A204.1 (cell line): ENCODE measurements around the gene PLA2G2F.

Experiments
- FAIRE-seq: peaks from 2 replicates; lab custom pipeline; 2012; peaks lifted over from hg19 to GRCh38; lab: Jason Lieb, UNC

Gene PLA2G2F

DNA sequence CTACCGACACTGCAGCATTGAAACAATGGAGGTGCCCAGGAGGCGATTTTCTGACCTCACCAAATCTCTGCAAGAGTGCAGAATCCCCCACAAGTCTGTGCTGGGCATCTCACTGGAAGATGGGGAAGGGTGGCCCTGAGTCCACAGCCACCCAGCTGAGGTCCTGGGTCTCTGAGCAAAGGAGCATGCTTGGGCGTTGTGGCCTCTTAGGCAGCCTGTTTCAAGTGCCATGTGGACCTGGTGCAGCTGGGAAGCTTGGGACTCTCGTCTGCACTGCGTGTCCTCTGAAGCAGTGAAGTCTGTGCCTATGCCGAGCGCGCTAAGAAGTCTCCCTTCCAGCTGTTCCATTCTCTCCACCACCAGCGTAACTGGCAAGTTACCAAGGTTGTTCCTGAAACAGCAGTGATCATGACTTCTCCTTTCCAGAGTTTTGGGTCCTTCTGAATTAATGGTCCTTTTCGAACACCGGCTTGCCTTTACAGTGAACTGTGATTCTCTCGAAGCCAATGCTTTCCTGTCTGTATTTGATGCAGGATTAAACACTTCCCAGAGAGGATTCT, 52.2 kb downstream of the PLA2G2F start:
- FAIRE-seq, result no peak

DNA sequence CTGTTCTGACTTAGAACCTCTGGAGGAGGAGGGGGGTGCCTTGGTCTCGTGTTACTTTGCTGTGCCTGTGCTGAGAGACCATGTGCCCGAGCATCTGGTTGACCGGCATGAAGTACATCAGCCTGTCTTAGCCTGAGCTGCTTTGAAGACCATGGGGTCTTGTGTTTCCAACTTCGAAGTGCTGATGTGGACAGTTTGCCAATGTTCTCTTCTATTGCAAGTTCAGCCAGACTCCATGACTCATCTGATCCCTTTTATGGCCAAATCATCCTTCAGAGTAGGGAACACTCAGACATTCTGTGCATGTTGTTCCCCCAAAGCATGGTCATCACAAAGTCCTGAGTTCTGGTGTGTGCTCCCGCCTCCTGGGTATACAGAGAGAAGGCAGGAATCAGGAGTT, 53.2 kb downstream of the PLA2G2F start:
- no peak for FAIRE-seq

DNA sequence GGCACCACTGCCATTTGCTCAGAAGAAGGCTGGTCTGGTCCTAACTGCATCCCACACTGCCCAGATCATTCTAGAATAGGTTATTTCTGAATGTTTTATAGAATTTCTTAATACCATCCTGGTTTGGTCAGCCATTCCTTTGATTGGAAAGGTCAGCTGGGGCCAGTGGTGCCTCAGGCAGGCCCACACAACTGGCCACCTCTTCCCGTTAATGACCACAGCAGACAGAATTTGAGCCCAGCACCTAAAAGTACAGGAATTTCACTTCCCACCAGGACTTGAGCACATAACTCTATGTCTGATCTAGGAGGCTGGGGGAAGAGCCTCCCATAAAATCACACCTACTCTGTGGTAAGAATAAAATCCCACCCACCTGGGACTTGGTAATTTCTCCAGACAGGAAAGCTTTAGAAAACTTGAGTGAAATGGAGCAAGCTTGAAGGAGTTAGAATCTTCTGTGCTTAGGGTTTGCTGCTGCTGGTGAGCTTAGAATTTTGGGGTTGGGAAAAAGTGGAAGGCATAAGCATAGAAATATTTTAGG, 53.8 kb downstream of the PLA2G2F start:
- no peak for FAIRE-seq

DNA sequence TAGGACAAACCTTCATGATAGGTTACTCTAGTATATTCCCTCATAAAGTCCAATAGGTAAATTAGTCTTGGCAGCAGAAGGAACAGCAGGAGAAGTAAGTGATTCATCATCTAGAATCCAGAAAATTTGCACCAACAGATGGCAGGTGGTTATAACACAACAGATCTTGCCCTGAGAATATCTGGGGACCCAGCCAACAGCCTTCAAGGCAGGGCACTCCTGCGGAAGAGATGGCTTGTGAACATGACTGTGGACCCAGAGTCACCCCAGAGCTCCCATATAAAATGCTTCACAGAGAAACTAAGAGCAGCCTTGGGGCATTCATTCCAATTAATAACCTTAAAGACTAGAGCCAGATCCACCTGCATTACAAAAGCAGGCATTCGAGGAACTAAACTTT, 55.1 kb downstream of the PLA2G2F start:
- FAIRE-seq, result no peak

DNA sequence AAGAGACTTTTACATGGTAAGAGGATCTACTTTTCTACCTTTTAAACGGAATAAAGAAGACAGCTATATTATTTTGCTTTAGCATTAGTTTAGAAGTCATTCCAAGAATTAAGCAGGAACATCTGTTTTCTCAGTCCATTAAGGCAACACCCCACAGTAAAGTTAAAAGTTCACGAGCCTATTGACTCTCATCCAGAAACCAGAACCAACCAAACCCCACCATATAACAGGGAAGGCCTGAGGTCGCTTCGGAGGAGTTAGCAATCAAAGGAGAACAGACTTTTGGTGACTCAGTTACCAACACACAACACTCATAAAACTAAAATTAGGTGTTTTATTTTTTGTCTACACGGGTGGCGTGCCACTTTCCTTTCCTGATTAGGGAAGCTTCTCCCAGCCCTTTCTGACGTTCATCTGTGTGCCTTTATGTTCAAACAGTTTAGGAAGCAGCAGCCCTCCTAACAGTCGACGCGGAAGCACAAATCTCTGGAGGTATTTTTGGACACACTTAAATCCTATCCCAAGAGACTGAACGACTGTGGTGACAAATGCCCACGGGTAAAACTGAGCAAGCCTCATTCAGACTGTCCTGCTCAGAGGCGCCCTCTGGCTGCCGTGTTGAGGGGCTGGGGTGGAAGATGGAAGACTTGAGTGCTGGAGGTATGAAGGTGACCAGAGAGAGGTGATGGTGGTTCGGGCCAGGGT, 55.8 kb downstream of the PLA2G2F start:
- no peak for FAIRE-seq

DNA sequence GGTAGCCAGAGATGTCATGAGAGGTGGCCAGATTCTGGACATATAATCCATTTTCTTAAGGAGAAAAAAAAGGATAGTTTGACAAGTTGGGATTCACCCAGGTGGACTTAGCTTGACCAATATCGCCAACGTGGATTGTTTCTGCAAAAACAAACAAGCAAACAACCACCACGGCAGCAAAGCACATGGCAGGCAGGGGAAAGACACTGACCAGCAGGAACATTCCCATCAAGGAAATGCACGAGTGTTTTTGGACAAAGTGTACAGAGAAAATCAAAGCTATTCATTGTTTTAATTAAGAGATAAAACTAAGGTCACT, 56.3 kb downstream of the PLA2G2F start:
- FAIRE-seq, result no peak

DNA sequence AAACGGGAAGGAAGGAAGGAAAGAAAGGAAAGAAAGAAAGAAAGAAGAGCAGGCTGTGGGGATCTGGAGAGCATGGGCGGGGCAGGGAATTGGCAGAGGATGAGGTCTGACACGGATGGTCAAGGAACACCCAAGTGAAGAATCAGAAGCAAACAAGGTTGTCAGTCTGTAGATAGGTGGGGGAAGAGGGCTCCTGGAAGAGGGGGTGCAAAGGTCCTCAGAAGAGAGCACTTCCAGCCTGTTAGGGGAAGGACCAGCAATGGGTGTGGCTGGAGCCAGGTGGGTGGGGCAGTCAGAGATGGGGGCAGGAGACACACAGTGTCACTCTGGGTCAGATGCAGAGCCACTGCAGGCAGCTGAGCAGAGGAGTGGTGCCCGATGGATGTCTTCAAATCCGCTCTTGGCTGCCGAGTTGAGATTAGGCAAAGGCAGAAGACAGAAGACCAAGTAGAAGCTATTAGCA, 58.2 kb downstream of the PLA2G2F start:
- no peak for FAIRE-seq

DNA sequence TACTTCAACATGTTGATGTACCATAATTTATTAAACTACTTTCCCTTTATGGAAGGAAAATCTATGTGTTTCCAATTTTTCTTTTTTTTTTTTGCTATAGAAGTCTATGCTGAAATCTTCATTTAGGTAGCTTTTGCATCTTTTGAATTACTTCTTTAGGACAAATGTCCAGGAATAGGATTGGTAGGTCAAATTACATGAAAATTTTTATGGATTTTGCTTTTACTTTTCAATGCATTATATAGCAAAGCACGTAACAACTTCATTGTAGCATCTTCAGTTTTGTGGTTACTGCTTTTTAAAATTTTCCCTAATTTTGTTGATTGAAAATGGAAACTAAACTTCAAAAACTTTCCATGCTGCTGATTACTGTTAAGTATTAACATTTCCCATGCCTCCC, 59.2 kb downstream of the PLA2G2F start:
- FAIRE-seq, result no peak

DNA sequence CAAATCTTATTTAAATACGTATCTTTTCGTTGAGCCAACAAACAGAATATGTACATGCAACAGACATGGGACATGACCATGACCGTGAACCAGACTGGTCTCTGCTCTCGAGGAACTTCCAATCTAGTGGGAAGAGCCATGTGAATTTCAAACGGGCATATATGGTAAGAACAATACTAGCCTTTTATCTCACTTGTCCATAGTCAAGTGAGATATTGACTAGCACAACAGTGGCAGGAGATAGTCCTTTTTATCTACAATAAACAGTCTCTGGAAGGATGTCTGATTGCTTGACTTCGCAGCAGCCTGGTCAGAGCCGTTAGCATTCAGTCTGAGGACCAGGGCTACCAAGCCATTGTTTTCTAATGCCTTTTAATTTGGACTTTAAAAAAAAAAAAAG, 59.8 kb downstream of the PLA2G2F start:
- no peak for FAIRE-seq

DNA sequence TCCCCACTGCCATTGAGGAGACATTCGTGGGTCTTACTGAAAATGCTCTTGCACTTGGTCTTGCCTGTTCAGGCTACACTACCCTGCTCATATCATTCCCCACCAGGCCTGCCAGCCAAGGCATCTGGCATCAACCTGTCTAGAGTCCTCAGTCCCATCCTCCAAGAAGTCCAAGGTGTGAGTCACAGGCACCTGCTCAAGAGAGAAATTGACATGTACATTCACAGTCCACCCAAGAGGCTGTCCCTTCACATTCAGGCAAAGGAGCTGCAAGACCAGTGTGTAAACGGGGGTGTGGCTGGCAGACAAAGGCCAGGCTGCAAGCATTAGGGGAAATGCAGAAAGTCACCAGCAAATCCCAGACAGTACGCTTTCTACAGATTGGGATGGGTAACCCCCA, 60.3 kb downstream of the PLA2G2F start:
- no peak for FAIRE-seq

DNA sequence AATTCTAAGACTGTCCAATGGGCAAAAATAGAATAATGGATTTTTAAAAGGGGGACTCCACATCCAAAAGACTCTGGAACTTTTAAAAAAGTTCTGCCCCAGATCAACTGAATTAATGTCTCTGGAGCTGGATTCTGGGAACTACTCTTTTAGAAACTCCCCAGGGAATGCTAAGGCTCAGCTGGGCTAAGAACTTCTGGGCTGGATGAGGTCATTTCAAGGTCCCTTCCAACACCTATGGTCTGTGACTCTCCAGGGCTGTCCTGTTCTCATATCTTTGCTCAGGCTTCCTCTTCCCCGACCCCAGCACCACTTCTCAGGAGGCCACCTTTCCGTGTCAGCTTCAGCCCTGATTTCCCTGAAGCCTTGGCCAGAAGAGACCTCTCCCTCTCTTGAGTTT, 60.7 kb downstream of the PLA2G2F start:
- FAIRE-seq, result no peak
